Measurements from ENCODE around the gene ETFDH. TPM values are rescaled to one million over a fixed set of nuclear protein-coding genes. Genes with fewer than 3 reads are reported as not detected.

The ETFDH gene
- total and polyA plus RNA-seq, 11 donors, result 56.1 to 289 (median 221) TPM

GRCh38 chr4:158721680-158722079, 49.6 kb downstream of the ETFDH start:
- no peaks in the 10 kb centered on the region for H3K27me3 ChIP-seq
- H3K4me1 ChIP-seq, result peaks cover 0 to 18% (median 12%) of the 10 kb centered on the region in 12 donors
- 89 to 100% (median 96%) methylated on average over 1 of the region's 1 CpG for WGBS, 4 donors
- DNase-seq (no peak), ATAC-seq (no peak)
- H3K4me3 ChIP-seq, result peak overlapping the region in 5 of 12 donors; percentile 79 to 94 (median 84)
- H3K36me3 ChIP-seq, result peaks cover 0 to 46% (median 39%) of the 10 kb centered on the region in 9 donors
- no peak for TF ChIP-seq CTCF (IDR thresholded peaks at IDR 0.05)
- TF ChIP-seq POLR2A (IDR thresholded peaks at IDR 0.05), result no peak
- no peak overlapping the region for H3K27ac ChIP-seq
- no peaks in the 10 kb centered on the region for H3K9me3 ChIP-seq
- intact Hi-C loops (cut with DNase I), result loop anchor here in 9 of 10 donors (5.0 to 10.0 kb wide), 7 partner anchors 46 to 726 kb away; partner anchors contain the start of gene FNIP2 (in 1 of the 9)

DNA sequence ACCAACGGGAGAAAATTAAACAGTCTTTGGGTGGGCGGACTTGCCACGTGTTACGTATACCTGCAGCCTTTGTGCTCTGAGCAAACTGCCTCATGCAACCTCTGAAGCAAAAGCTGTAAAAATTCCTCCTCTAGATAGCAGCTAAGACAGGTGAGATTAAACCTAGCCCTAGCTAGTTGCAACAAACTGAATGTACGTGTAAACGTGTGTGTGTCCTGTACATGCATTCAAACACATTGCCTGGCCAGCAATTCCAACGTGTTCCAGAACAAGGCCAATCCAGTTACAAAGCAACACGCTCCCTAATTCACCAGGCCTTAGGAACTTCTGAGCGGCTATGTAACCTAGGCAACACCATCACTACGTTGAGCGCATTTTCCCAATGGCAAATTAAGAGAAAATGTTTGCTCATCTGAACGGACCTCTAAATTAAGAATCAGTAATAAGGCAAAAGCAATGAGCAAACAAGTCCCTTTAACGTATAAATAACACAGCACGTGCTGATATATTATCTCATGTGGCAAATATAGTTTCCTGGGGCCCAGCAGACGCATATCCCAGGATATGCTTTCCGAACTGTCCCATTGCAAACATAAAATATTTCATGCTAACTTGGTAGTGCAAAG, 50.3 kb downstream of the ETFDH start:
- TF ChIP-seq CTCF (IDR thresholded peaks at IDR 0.05) (no peak), POLR2A (IDR thresholded peaks at IDR 0.05) (no peak)
- H3K4me1 ChIP-seq, result peaks cover 0 to 18% (median 12%) of the 10 kb centered on the region in 12 donors
- peak overlapping the region; percentile 76 to 96 (median 94) for H3K27ac ChIP-seq
- ATAC-seq (peak; percentile 33 to 56 (median 43)), DNase-seq (no peak)
- H3K9me3 ChIP-seq, result no peaks in the 10 kb centered on the region
- intact Hi-C loops (cut with DNase I), result loop anchor here in 9 of 10 donors (5.0 to 10.0 kb wide), 7 partner anchors 45 to 725 kb away; partner anchors contain the start of gene FNIP2 (in 1 of the 9)
- H3K4me3 ChIP-seq, result peak overlapping the region; percentile 70 to 95 (median 85)
- H3K36me3 ChIP-seq, result peaks cover 0 to 39% (median 32%) of the 10 kb centered on the region in 9 donors
- WGBS, 4 donors, result 15 to 17% (median 16%) methylated on average over 16 of the region's 16 CpGs
- H3K27me3 ChIP-seq, result no peaks in the 10 kb centered on the region

DNA sequence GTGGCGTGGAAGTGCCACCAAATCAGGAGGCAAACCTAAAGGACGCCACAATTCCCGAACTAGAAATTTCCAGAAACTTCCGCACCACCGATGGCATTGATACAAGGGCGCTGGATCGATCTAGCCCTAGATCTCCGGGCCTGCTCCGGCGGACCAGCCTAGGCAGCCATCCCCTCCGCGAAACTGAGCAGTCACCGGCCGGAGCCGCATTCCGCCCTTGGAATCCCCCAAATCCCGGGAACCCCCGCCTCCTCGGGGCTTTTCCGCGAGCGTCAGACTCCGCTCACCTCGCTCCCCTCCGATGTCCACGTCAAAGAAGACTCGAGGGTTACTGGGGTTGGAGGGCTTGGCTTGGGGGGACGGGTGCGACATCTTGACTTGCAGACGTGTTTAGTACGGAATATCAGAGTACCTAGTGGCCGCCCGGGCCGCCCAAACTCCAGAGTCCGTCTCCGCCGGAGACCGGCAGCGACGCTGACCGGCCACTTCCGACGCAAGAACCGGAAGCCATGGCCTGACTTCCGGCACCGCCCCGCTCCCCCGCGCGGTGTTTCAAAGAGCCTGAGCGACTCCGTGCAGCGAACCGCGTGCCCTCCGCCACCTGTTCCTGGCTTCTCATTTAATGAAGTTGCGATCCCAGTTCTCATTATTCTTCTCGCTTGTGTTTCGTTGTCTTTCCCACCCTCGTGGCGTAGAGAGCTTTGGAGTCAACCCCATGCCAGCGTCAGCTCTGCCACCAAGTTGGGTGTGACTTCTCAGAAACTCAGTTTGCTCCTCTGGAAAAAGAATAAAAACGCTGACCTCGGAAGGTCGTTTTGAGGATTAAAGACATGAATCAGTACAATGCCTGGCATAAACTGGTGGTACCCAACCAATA, 51.1 kb downstream of the ETFDH start, which contains the start of gene PPID:
PPID (minus strand) TSS at position 480 of the 877 bp plus-strand sequence; CDS start at position 372, 108 bp downstream.
- ATAC-seq (peak; percentile 91 to 98 (median 98)), DNase-seq (peak; percentile 86 to 92 (median 89))
- Histone ChIP-seq H3K4me3 (peak within 1 kb of the TSS; percentile 70 to 95 (median 85)), H3K27ac (peak within 1 kb of the TSS; percentile 76 to 96 (median 94)), H3K27me3 (no peaks in the 10 kb centered on the region), H3K36me3 (peaks cover 0 to 31% (median 25%) of the 10 kb centered on the region in 9 donors), H3K9me3 (no peaks in the 10 kb centered on the region), H3K4me1 (peaks cover 0 to 18% (median 12%) of the 10 kb centered on the region in 12 donors)
- intact Hi-C loops (cut with DNase I), result loop anchor here in 9 of 10 donors (5.0 to 10.0 kb wide), 7 partner anchors 44 to 724 kb away; partner anchors contain the start of gene FNIP2 (in 1 of the 9)
- peak in 1 of 2 donors; percentile 70 for TF ChIP-seq POLR2A (IDR thresholded peaks at IDR 0.05)
- TF ChIP-seq CTCF (IDR thresholded peaks at IDR 0.05), result no peak
- WGBS, 4 donors, result 0% methylated on average over 48 to 65 of the region's 65 CpGs
